Endothelial cell of umbilical vein (primary cell): ENCODE data around the gene UQCC2. TPM values are rescaled to one million over a fixed set of nuclear protein-coding genes. Genes with fewer than 3 reads are reported as not detected.

Experiments
- BruUV-seq: library from RNA; stranded (reverse); fragments of 400-500 nt; replicated peaks from 2 replicates; lab custom pipeline; 2021; lab: Mats Ljungman, UMichigan
- CTCF ChIA-PET: fragments of 300-600, 350-600 bp; sonication (Branson Sonifier 250); formaldehyde crosslinking; loops from one replicate; lab custom pipeline; 2021; ENCODE audit warnings: antibody characterized with exemption, inconsistent platforms; lab: Charles Lee
- POLR2A ChIA-PET: fragments of 300-600, 350-600 bp; sonication (Branson Sonifier 250); formaldehyde crosslinking; loops from one replicate; lab custom pipeline; 2021; ENCODE audit warnings: antibody characterized with exemption, inconsistent platforms; lab: Charles Lee
- DNase-seq: peaks from one replicate; pipeline ENCODE4 v3.0.0-alpha.2; 2011; ENCODE audit warnings: low read depth, low spot score
- FAIRE-seq: peaks from 2 replicates; lab custom pipeline; 2011; peaks lifted over from hg19 to GRCh38; lab: Jason Lieb, UNC
- H2AFZ ChIP-seq: 2 replicates; pipeline ENCODE4 v1.6.0; 2012; ENCODE audit warnings: low read depth, low read length, control low read depth, inconsistent platforms
- H3K27ac ChIP-seq: 2 replicates; pipeline ENCODE4 v1.5.1; 2011; ENCODE audit warnings: low read depth, mild to moderate bottlenecking, control low read depth, low read length, moderate library complexity; ENCODE audit not compliant: insufficient read depth
- H3K27me3 ChIP-seq, 2 experiments: 2 replicates each; pipeline versions ENCODE4 v1.6.0 to v1.6.1; 2011; ENCODE audit warnings: low read length in 2 of 2, mixed read lengths in 1 of 2; ENCODE audit not compliant: control insufficient read depth in 2 of 2, insufficient read depth in 2 of 2
- H3K36me3 ChIP-seq, 2 experiments: 2 replicates in 1 of 2; 3 replicates in 1 of 2; pipeline ENCODE4 v1.5.1; 2011; ENCODE audit warnings: low read length in 2 of 2, mild to moderate bottlenecking in 1 of 2, moderate library complexity in 1 of 2; ENCODE audit not compliant: control insufficient read depth in 2 of 2, insufficient read depth in 2 of 2; ENCODE audit errors: extremely low read depth in 1 of 2
- H3K4me1 ChIP-seq: 3 replicates; pipeline ENCODE4 v1.5.1; 2011; ENCODE audit warnings: mild to moderate bottlenecking, low read length; ENCODE audit not compliant: control insufficient read depth, insufficient read depth; ENCODE audit errors: extremely low read depth
- H3K4me2 ChIP-seq: 2 replicates; pipeline ENCODE4 v1.6.1; 2011; ENCODE audit warnings: low read length, control low read depth, mixed read lengths; ENCODE audit not compliant: insufficient read depth
- H3K4me3 ChIP-seq, 3 experiments: fragments of 200-600 bp in 1 of 3; sonication (generic), shearing (Covaris generic) in 1 of 3; replicated peaks in 1 of 3; 2 replicates each; pipeline ENCODE4 v1.5.1; 2011 to 2016; ENCODE audit warnings: control low read depth in 3 of 3, low read length in 3 of 3, mild to moderate bottlenecking in 2 of 3, inconsistent platforms in 1 of 3, low read depth in 1 of 3, moderate library complexity in 1 of 3; ENCODE audit not compliant: insufficient read depth in 1 of 3
- H3K79me2 ChIP-seq: 2 replicates; pipeline ENCODE4 v1.6.0; 2012; ENCODE audit warnings: low read length, inconsistent platforms; ENCODE audit not compliant: control insufficient read depth, insufficient read depth
- H3K9ac ChIP-seq: replicated peaks from 2 replicates; pipeline ENCODE3; 2011; ENCODE audit warnings: low read length, control low read depth; ENCODE audit not compliant: insufficient read depth; ENCODE audit errors: extremely low read depth
- H3K9me1 ChIP-seq: replicated peaks from 3 replicates; pipeline ENCODE4 v1.6.0; 2011; ENCODE audit warnings: mild to moderate bottlenecking, low read length; ENCODE audit not compliant: control insufficient read depth, insufficient read depth; ENCODE audit errors: extremely low read depth
- H3K9me3 ChIP-seq: replicated peaks from 2 replicates; pipeline ENCODE4 v1.5.1; 2012; ENCODE audit warnings: low read length, inconsistent platforms; ENCODE audit not compliant: control insufficient read depth, insufficient read depth
- H4K20me1 ChIP-seq: replicated peaks from 2 replicates; pipeline ENCODE3; 2011; ENCODE audit warnings: mild to moderate bottlenecking, low read length; ENCODE audit not compliant: control insufficient read depth, insufficient read depth; ENCODE audit errors: extremely low read depth
- EZH2 ChIP-seq: IDR thresholded peaks from 2 replicates; pipeline ENCODE4 v1.6.1; 2012; ENCODE audit warnings: borderline replicate concordance, low read depth, mild to moderate bottlenecking, moderate library complexity, low read length, inconsistent platforms; ENCODE audit not compliant: severe bottlenecking
- FOS ChIP-seq: IDR thresholded peaks from 2 replicates; pipeline ENCODE4 v1.6.1; 2011; ENCODE audit warnings: mild to moderate bottlenecking, low read length, moderate library complexity, borderline replicate concordance; ENCODE audit not compliant: insufficient read depth
- GATA2 ChIP-seq: IDR thresholded peaks from 2 replicates; pipeline ENCODE4 v1.7.0; 2011; ENCODE audit warnings: low read depth, mild to moderate bottlenecking, moderate library complexity, mixed read lengths, low read length; ENCODE audit not compliant: insufficient read length, insufficient read depth
- JUN ChIP-seq: IDR thresholded peaks from 2 replicates; pipeline ENCODE4 v1.6.1; 2011; ENCODE audit warnings: borderline replicate concordance, low read depth; ENCODE audit not compliant: insufficient read length, insufficient read depth
- MYC ChIP-seq: IDR thresholded peaks from one replicate; pipeline ENCODE4 v1.6.1; 2011; ENCODE audit warnings: mild to moderate bottlenecking, low read depth, low read length
- POLR2A ChIP-seq: IDR thresholded peaks from 2 replicates; pipeline ENCODE4 v1.6.1; 2012; ENCODE audit warnings: low read depth, mild to moderate bottlenecking, control low read depth, low read length
- POLR2AphosphoS5 ChIP-seq: IDR thresholded peaks from 2 replicates; pipeline ENCODE4 v1.6.1; 2012; ENCODE audit warnings: low read depth, mild to moderate bottlenecking, control low read depth, low read length, moderate library complexity; ENCODE audit not compliant: insufficient read depth
- dilution Hi-C: fragments of 300-500 bp; cut with MboI; formaldehyde crosslinking; loops from one replicate; pipeline ENCODE4 v1.15.0; 2019; ENCODE audit warnings: low sequenced_read_pairs; ENCODE audit not compliant: extremely low pct_ligation_motif_present
- intact Hi-C: fragments of 100-400 bp; cut with micrococcal nuclease; formaldehyde crosslinking; loops from one replicate; pipeline ENCODE4 v1.10.0; 2022
- polyA plus RNA-seq, 4 experiments: library from polyadenylated mRNA; depleted of rRNA in 3 of 4; stranded (reverse) in 3 of 4; unstranded in 1 of 4; fragments of >200 nt; gene quantifications; 2 replicates each; pipeline versions ENCODE4 v1.2.1 to v1.2.3, GENCODE V29; 2011 to 2012; ENCODE audit warnings: missing spikeins in 1 of 4
- total RNA-seq: library from RNA; stranded (reverse); gene quantifications from 2 replicates; pipeline ENCODE4 v1.2.3, GENCODE V29; 2021
- TF ChIP-seq, protein P1 (sequence below): IDR thresholded peaks from 2 replicates; pipeline ENCODE4 v1.6.1; 2011; ENCODE audit not compliant: insufficient read depth, insufficient read length
- TF ChIP-seq, protein P2 (sequence below), 2 donors: IDR thresholded peaks; 1 replicate in 1 of 2; 2 replicates in 1 of 2; pipeline ENCODE4 v1.5.1; 2011; ENCODE audit warnings: low read length in 2 of 2, mild to moderate bottlenecking in 2 of 2, moderate library complexity in 2 of 2, control low read depth in 1 of 2, inconsistent platforms in 1 of 2, low read depth in 1 of 2; ENCODE audit not compliant: insufficient read depth in 1 of 2; ENCODE audit errors: extremely low read depth in 1 of 2

UQCC2 gene
- total and polyA plus RNA-seq, 2 donors (not counting 3 experiments of a cell fraction or from before 2014, with no cell fraction given) = 46.3 to 95.3 TPM

DNA sequence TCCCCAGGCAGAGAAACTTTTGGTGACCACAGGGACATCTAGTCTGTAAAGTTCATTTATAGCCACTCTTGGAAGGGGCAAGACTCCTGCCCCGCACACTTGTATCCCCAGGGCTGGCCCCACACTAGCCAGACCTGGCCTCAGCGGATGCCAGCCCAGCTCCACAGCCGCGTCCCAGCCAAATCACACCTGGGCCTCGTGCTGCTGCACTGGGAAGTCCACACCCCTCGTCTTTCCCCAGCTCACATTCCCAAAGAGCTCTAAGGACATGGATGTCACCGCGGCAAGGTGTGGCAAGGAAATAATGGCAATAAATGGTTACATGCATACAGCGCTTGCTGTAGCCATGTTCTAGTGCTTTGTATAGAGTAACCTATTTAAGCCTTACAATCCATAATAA lies 26.7 kb upstream of the UQCC2 start:
- H3K79me2 ChIP-seq = no peaks in the 10 kb centered on the region
- H3K27me3 ChIP-seq = peaks cover 2 to 4% of the 10 kb centered on the region in 2 experiments
- FAIRE-seq (no peak), DNase-seq (no peak)
- ChIA-PET POLR2A (no interaction called here), CTCF (interaction anchor here (1.1 kb wide), 1 partner anchor 9 kb away, joined by 3 read pairs; the partner anchor contains the start of gene IP6K3)
- H3K4me3 ChIP-seq = no peak overlapping the region
- no peak overlapping the region for H2AFZ ChIP-seq
- H3K9me3 ChIP-seq = no peaks in the 10 kb centered on the region
- TF ChIP-seq POLR2A (no peak), MYC (no peak), JUN (no peak), EZH2 (no peak), FOS (no peak), GATA2 (no peak), POLR2AphosphoS5 (no peak)
- TF ChIP-seq, protein P1, sequence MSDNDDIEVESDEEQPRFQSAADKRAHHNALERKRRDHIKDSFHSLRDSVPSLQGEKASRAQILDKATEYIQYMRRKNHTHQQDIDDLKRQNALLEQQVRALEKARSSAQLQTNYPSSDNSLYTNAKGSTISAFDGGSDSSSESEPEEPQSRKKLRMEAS = no peak
- TF ChIP-seq, protein P2, sequence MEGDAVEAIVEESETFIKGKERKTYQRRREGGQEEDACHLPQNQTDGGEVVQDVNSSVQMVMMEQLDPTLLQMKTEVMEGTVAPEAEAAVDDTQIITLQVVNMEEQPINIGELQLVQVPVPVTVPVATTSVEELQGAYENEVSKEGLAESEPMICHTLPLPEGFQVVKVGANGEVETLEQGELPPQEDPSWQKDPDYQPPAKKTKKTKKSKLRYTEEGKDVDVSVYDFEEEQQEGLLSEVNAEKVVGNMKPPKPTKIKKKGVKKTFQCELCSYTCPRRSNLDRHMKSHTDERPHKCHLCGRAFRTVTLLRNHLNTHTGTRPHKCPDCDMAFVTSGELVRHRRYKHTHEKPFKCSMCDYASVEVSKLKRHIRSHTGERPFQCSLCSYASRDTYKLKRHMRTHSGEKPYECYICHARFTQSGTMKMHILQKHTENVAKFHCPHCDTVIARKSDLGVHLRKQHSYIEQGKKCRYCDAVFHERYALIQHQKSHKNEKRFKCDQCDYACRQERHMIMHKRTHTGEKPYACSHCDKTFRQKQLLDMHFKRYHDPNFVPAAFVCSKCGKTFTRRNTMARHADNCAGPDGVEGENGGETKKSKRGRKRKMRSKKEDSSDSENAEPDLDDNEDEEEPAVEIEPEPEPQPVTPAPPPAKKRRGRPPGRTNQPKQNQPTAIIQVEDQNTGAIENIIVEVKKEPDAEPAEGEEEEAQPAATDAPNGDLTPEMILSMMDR (IDR thresholded peaks at IDR 0.05; ENCODE audit: extremely low read depth in 1 of 2, insufficient read depth in 1 of 2, low read depth in 1 of 2, low read length in 2 of 2) = no peak
- H3K27ac ChIP-seq = no peak overlapping the region
- H3K9me1 ChIP-seq = no peaks in the 10 kb centered on the region
- H3K4me1 ChIP-seq = no peaks in the 10 kb centered on the region
- intact Hi-C loops (no loop called here), dilution Hi-C loops (no loop called here)
- H3K9ac ChIP-seq = no peak overlapping the region
- H4K20me1 ChIP-seq = no peaks in the 10 kb centered on the region
- H3K36me3 ChIP-seq = no peaks in the 10 kb centered on the region
- no TSS peak for BruUV-seq
- H3K4me2 ChIP-seq = no peak overlapping the region
